Peyer's patch (tissue), 4 donors: ENCODE data around the gene CD6.

ENCODE experiments used
- CTCF ChIP-seq, 6 experiments: fragments of 450-650 bp in 4 of 6; fragments of 200-600 bp in 2 of 6; sonication (generic) in 1 of 6; IDR thresholded peaks; one replicate each; pipeline ENCODE4 v1.5.1; 2017 to 2019; ENCODE audit warnings: antibody characterized with exemption in 6 of 6, mild to moderate bottlenecking in 3 of 6, moderate library complexity in 1 of 6
- POLR2A ChIP-seq, 2 donors: fragments of 450-650 bp; IDR thresholded peaks; one replicate each; pipeline ENCODE4 v1.5.1; 2017; ENCODE audit warnings: antibody characterized with exemption in 2 of 2, mild to moderate bottlenecking in 2 of 2, moderate library complexity in 2 of 2

- no peak for TF ChIP-seq CTCF (IDR thresholded peaks at IDR 0.05)
- no peak for TF ChIP-seq POLR2A (IDR thresholded peaks at IDR 0.05)
These were observed 29.9 kb upstream of the CD6 start for GRCh38 chr11:60941371-60942119.
